ENCODE measurements around the gene VPS13D.

GRCh38 chr1:12315146-12315545 lies 85.3 kb downstream of the VPS13D start:
- no peak for TF ChIP-seq CTCF (IDR thresholded peaks at IDR 0.05)
- TF ChIP-seq POLR2A (IDR thresholded peaks at IDR 0.05), result no peak

Data from right lobe of liver (tissue), 4 donors.